IMR-90 (cell line): Measurements from ENCODE around the gene SYNRG.
"Not testable (repeated sequence)": the region's sequence is repeated elsewhere in the genome, so short reads cannot be mapped to it uniquely, and the experiment has no call there.

Experiments
- CEBPB ChIP-seq: IDR thresholded peaks from 2 replicates; pipeline ENCODE4 v1.6.1; 2012; ENCODE audit warnings: low read depth, low read length, improper control_type of control experiment
- CTCF ChIP-seq: conservative IDR thresholded peaks from 2 replicates; pipeline ENCODE4 v1.5.1; 2012; ENCODE audit warnings: mild to moderate bottlenecking, low read depth, low read length, improper control_type of control experiment
- MAZ ChIP-seq: IDR thresholded peaks from 2 replicates; pipeline ENCODE4 v1.6.1; 2012; ENCODE audit warnings: low read depth, mild to moderate bottlenecking, low read length, improper control_type of control experiment, moderate library complexity, borderline replicate concordance
- MXI1 ChIP-seq: IDR thresholded peaks from 2 replicates; pipeline ENCODE4 v1.6.1; 2012; ENCODE audit warnings: low read depth, mild to moderate bottlenecking, low read length, moderate library complexity, borderline replicate concordance
- POLR2A ChIP-seq: IDR thresholded peaks from 2 replicates; pipeline ENCODE4 v1.6.1; 2012; ENCODE audit warnings: mild to moderate bottlenecking, low read depth, low read length
- RFX5 ChIP-seq: IDR thresholded peaks from 2 replicates; pipeline ENCODE4 v1.8.0; 2012; ENCODE audit warnings: low read depth, mild to moderate bottlenecking, low read length, moderate library complexity
- SMC3 ChIP-seq: fragments of 150-350 bp; IDR thresholded peaks from 2 replicates; pipeline ENCODE4 v1.6.1; 2016; ENCODE audit warnings: low read depth, mild to moderate bottlenecking, antibody characterized with exemption, low read length, moderate library complexity
- TF ChIP-seq, protein P1 (sequence below): fragments of 150-350 bp; IDR thresholded peaks from 2 replicates; pipeline ENCODE4 v1.6.1; 2016; ENCODE audit warnings: low read depth, mild to moderate bottlenecking, low read length, moderate library complexity, borderline replicate concordance

GRCh38 chr17:37610041-37610420 is 813 bp upstream of the SYNRG start:
- TF ChIP-seq RFX5, CTCF, CEBPB, POLR2A, SMC3, MXI1, MAZ: not testable (repeated sequence)
- TF ChIP-seq, protein P1, sequence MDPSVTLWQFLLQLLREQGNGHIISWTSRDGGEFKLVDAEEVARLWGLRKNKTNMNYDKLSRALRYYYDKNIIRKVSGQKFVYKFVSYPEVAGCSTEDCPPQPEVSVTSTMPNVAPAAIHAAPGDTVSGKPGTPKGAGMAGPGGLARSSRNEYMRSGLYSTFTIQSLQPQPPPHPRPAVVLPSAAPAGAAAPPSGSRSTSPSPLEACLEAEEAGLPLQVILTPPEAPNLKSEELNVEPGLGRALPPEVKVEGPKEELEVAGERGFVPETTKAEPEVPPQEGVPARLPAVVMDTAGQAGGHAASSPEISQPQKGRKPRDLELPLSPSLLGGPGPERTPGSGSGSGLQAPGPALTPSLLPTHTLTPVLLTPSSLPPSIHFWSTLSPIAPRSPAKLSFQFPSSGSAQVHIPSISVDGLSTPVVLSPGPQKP = not testable (repeated sequence)
